HEK293T (cell line): ENCODE measurements around the gene C6orf62.
"Not testable (repeated sequence)": the region's sequence is repeated elsewhere in the genome, so short reads cannot be mapped to it uniquely, and the experiment has no call there.

Experiments used
- CTCF ChIA-PET: fragments of 350-600 bp; formaldehyde crosslinking; extraction: SDS; loops from one replicate; lab custom pipeline; 2021; ENCODE audit warnings: antibody characterized with exemption, inconsistent platforms; lab: Yijun Ruan, JAX
- POLR2A ChIA-PET: fragments of 350-600 bp; formaldehyde crosslinking; extraction: SDS; loops from one replicate; lab custom pipeline; 2020; ENCODE audit warnings: antibody characterized with exemption, inconsistent platforms; lab: Yijun Ruan, JAX
- DNase-seq: peaks from one replicate; pipeline ENCODE4 v3.0.0; 2012; ENCODE audit warnings: mixed read lengths; ENCODE audit errors: extremely low spot score
- ARNT ChIP-seq: fragments of 450-650 bp; IDR thresholded peaks from 2 replicates; pipeline ENCODE4 v1.6.1; 2017; ENCODE audit warnings: mild to moderate bottlenecking
- BHLHE40 ChIP-seq: fragments of 450-650 bp; IDR thresholded peaks from 2 replicates; pipeline ENCODE4 v1.6.1; 2016; ENCODE audit warnings: mild to moderate bottlenecking, moderate library complexity, borderline replicate concordance
- CTBP1 ChIP-seq: fragments of 450-650 bp; IDR thresholded peaks from 2 replicates; pipeline ENCODE4 v1.6.1; 2016; ENCODE audit warnings: borderline replicate concordance
- ELF4 ChIP-seq: fragments of 450-650 bp; IDR thresholded peaks from 2 replicates; pipeline ENCODE4 v1.6.1; 2017; ENCODE audit warnings: antibody characterized with exemption
- FOXA1 ChIP-seq: fragments of 450-650 bp; IDR thresholded peaks from 2 replicates; pipeline ENCODE4 v1.6.1; 2016; ENCODE audit warnings: mild to moderate bottlenecking
- FOXK2 ChIP-seq: fragments of 450-650 bp; IDR thresholded peaks from 2 replicates; pipeline ENCODE4 v1.6.1; 2016; ENCODE audit warnings: mild to moderate bottlenecking
- FOXM1 ChIP-seq: fragments of 450-650 bp; IDR thresholded peaks from 2 replicates; pipeline ENCODE4 v1.6.1; 2017; ENCODE audit warnings: mild to moderate bottlenecking, borderline replicate concordance
- HDGF ChIP-seq: fragments of 450-650 bp; IDR thresholded peaks from 2 replicates; pipeline ENCODE4 v1.6.1; 2017; ENCODE audit warnings: antibody characterized with exemption, borderline replicate concordance
- L3MBTL2 ChIP-seq: fragments of 450-650 bp; conservative IDR thresholded peaks from 2 replicates; pipeline ENCODE4 v1.6.1; 2016; ENCODE audit warnings: mild to moderate bottlenecking
- LEF1 ChIP-seq: fragments of 450-650 bp; IDR thresholded peaks from 2 replicates; pipeline ENCODE4 v1.6.1; 2017; ENCODE audit warnings: mild to moderate bottlenecking, borderline replicate concordance
- NFRKB ChIP-seq: fragments of 450-650 bp; IDR thresholded peaks from 2 replicates; pipeline ENCODE4 v1.6.1; 2016; ENCODE audit warnings: mild to moderate bottlenecking, moderate library complexity
- SP1 ChIP-seq: fragments of 450-650 bp; IDR thresholded peaks from 2 replicates; pipeline ENCODE4 v1.6.1; 2017
- SUZ12 ChIP-seq: fragments of 450-650 bp; IDR thresholded peaks from 2 replicates; pipeline ENCODE4 v1.6.1; 2016; ENCODE audit warnings: mild to moderate bottlenecking
- TARDBP ChIP-seq: fragments of 450-650 bp; IDR thresholded peaks from 2 replicates; pipeline ENCODE4 v1.6.1; 2016
- ZNF384 ChIP-seq: fragments of 450-650 bp; IDR thresholded peaks from 2 replicates; pipeline ENCODE4 v1.6.1; 2016
- TF ChIP-seq, protein P1 (sequence below): fragments of 450-650 bp; IDR thresholded peaks from 2 replicates; pipeline ENCODE4 v1.6.1; 2016

C6orf62 gene

GRCh38 chr6:24753545-24753944 lies 34.6 kb upstream of the C6orf62 start:
- ChIA-PET CTCF (no interaction called here), POLR2A (no interaction called here)
- DNase-seq, result no peak
- TF ChIP-seq SUZ12, result no peak
- no peak for TF ChIP-seq ELF4
- TF ChIP-seq FOXK2, result no peak
- no peak for TF ChIP-seq FOXM1
- no peak for TF ChIP-seq HDGF
- no peak for TF ChIP-seq SP1
- TF ChIP-seq ARNT, result no peak
- TF ChIP-seq CTBP1, result no peak
- no peak for TF ChIP-seq FOXA1
- TF ChIP-seq L3MBTL2, result no peak
- TF ChIP-seq NFRKB, result no peak
- TF ChIP-seq, protein P1, sequence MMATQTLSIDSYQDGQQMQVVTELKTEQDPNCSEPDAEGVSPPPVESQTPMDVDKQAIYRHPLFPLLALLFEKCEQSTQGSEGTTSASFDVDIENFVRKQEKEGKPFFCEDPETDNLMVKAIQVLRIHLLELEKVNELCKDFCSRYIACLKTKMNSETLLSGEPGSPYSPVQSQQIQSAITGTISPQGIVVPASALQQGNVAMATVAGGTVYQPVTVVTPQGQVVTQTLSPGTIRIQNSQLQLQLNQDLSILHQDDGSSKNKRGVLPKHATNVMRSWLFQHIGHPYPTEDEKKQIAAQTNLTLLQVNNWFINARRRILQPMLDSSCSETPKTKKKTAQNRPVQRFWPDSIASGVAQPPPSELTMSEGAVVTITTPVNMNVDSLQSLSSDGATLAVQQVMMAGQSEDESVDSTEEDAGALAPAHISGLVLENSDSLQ, result no peak
- no peak for TF ChIP-seq TARDBP
- TF ChIP-seq ZNF384, result no peak
- TF ChIP-seq BHLHE40, result no peak
- TF ChIP-seq LEF1, result no peak

DNA sequence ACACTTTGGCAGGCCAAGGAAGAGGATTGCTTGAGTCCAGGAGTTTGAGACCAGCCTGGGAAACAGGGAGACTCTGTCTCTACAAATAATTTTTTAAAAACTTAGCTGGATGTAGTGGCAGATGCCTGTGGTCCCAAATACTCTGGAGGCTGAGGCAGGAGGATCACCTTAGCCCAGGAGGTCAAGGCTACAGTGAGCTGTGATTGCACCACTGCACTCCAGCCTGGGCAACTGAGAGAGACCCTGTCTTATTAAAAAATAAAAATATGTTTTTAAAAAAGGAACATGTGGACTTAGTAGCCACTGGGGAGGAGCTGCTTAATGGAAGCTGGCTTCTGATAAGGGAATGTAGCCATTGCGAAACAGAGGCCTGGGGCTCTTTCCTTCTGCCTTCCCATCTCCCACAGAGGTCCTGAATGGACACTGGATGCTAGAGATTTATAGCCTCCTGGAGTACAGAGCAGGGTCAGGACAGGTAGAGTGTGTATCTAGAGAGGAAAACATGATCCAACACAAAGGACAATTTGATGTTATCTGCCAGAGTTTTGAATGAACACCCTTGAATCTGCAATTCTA lies 34.1 kb upstream of the C6orf62 start:
- DNase-seq, result no peak
- ChIA-PET CTCF (no interaction called here), POLR2A (no interaction called here)
- TF ChIP-seq FOXM1, result no peak
- no peak for TF ChIP-seq ELF4
- TF ChIP-seq L3MBTL2, result no peak
- no peak for TF ChIP-seq TARDBP
- no peak for TF ChIP-seq HDGF
- TF ChIP-seq BHLHE40, result no peak
- TF ChIP-seq SP1, result no peak
- no peak for TF ChIP-seq ZNF384
- TF ChIP-seq FOXK2, result no peak
- no peak for TF ChIP-seq NFRKB

DNA sequence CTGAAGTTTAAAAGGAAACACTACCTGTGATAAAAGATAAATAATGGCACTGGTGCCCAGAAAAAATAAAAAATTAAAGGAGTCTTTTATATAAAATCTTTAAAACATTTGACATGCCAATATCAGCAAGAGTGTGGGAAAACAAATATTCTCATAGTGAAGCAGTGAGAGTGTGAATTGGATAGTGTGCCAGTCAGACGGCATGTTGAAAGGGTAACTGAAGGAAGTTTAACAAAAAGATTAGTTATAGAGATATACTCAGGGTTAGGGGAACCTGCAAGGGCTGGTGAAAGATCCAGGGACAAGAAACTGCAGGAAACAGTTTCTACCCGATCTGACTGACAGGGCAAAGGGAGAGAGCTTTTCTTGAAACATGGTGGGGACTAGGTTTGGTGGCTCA lies 33.5 kb upstream of the C6orf62 start:
- no peak for DNase-seq
- TF ChIP-seq SUZ12 (no peak), HDGF (no peak), FOXK2 (no peak), CTBP1 (no peak), FOXA1 (no peak), LEF1 (no peak), NFRKB (no peak), FOXM1 (no peak), BHLHE40 (no peak), L3MBTL2 (no peak), ZNF384 (no peak), ARNT (no peak), TARDBP (no peak), ELF4 (no peak)
- TF ChIP-seq, protein P1, result no peak
- ChIA-PET POLR2A (no interaction called here), CTCF (no interaction called here)

GRCh38 chr6:24750878-24751277 lies 31.9 kb upstream of the C6orf62 start:
- POLR2A ChIA-PET, CTCF ChIA-PET, DNase-seq: not testable (repeated sequence)

DNA sequence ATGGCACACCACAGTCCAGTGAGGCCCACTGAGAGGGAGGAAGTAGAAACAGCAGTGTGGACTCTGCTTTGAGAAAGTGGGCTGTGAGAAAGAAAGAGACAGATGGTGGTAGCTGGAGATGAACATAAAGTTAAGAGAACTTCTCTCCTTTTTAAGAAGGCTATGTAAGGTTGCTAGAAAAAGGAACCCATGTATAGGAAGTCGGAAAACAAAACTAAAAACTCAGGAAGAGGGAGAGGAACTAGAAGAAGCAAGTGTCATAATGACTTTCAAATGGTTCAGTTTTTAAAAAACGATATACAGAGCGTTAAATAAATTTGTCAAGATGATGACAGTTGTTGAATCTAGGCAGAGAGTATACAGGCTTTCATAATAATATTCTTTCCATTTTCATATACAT lies 30.3 kb upstream of the C6orf62 start:
- ChIA-PET CTCF (no interaction called here), POLR2A (no interaction called here)
- DNase-seq, result no peak
- TF ChIP-seq SP1, result no peak
- no peak for TF ChIP-seq ARNT
- no peak for TF ChIP-seq FOXM1
- TF ChIP-seq LEF1, result no peak
- no peak for TF ChIP-seq ELF4
- TF ChIP-seq ZNF384, result no peak
- TF ChIP-seq FOXK2, result no peak
- TF ChIP-seq CTBP1, result no peak
- no peak for TF ChIP-seq L3MBTL2
- no peak for TF ChIP-seq NFRKB
- no peak for TF ChIP-seq BHLHE40

- ChIA-PET POLR2A (no interaction called here), CTCF (no interaction called here)
- TF ChIP-seq HDGF (no peak), ZNF384 (no peak), CTBP1 (no peak), SP1 (no peak), TARDBP (no peak), ARNT (no peak), FOXM1 (no peak)
- no peak for DNase-seq
These were observed 26.0 kb upstream of the C6orf62 start for GRCh38 chr6:24744911-24745310.

DNA sequence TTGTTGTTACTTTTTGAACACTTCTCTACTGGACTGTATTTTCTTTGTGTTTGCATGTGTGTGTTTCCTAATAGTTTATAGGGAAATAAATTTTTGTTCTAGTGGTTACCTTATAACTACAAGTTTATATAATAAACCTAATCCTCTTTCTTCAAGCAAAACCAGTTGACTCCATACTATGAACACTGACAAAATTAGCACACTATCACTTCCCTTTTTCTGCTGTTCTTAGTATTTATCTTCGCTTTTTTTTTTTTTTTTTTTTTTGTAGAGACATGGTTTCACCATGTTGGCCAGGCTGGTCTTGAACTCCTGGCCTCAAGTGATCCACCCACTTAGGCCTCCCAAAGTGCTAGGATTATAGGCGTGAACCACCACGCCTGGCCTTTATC lies 25.0 kb upstream of the C6orf62 start:
- TF ChIP-seq FOXM1 (no peak), FOXK2 (no peak), SP1 (no peak), SUZ12 (no peak), L3MBTL2 (no peak)
- no peak for DNase-seq
- ChIA-PET CTCF (no interaction called here), POLR2A (no interaction called here)
